ENCODE data around the gene RBP7. TPM values are rescaled to one million over a fixed set of nuclear protein-coding genes. Genes with fewer than 3 reads are reported as not detected.
A peak's percentile ranks its signal among the peaks of the same experiment; 100 is the strongest.
"Not testable (repeated sequence)": the region's sequence is repeated elsewhere in the genome, so short reads cannot be mapped to it uniquely, and the experiment has no call there.

The RBP7 gene
- total RNA-seq, 4 donors from 2014 or later = 2.5 to 47.1 (median 35.1) TPM

DNA sequence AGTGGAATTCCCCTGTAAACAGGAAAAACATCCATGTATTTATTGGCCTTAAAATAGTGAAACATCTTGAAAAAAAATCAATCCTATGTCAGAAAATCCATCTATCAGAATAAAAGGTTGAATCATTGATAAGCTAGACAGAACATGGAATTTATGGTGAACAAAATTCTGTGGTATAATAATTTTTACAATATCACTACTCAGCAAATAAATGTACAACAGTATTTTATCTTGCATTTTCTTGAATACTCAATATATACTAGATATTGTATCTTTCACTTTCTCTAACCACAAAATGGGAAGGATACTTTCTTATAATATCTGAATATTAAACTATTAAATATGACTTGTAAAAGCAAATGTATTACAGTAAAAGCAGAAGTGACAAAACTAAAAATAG lies 30.0 kb downstream of the RBP7 start:
- no peak for DNase-seq
- H3K36me3 ChIP-seq = no peaks in the 10 kb centered on the region
- H3K27me3 ChIP-seq = no peaks in the 10 kb centered on the region
- no peak overlapping the region for H3K27ac ChIP-seq
- no peaks in the 10 kb centered on the region for H3K4me1 ChIP-seq
- no peak for TF ChIP-seq POLR2A (IDR thresholded peaks at IDR 0.05)
- TF ChIP-seq, protein P1, sequence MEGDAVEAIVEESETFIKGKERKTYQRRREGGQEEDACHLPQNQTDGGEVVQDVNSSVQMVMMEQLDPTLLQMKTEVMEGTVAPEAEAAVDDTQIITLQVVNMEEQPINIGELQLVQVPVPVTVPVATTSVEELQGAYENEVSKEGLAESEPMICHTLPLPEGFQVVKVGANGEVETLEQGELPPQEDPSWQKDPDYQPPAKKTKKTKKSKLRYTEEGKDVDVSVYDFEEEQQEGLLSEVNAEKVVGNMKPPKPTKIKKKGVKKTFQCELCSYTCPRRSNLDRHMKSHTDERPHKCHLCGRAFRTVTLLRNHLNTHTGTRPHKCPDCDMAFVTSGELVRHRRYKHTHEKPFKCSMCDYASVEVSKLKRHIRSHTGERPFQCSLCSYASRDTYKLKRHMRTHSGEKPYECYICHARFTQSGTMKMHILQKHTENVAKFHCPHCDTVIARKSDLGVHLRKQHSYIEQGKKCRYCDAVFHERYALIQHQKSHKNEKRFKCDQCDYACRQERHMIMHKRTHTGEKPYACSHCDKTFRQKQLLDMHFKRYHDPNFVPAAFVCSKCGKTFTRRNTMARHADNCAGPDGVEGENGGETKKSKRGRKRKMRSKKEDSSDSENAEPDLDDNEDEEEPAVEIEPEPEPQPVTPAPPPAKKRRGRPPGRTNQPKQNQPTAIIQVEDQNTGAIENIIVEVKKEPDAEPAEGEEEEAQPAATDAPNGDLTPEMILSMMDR (IDR thresholded peaks at IDR 0.05) = no peak
- no peaks in the 10 kb centered on the region for H3K9me3 ChIP-seq
- intact Hi-C loops (cut with DNase I; ENCODE audit: low total_unique reads) = no loop called here
- H3K4me3 ChIP-seq = no peak overlapping the region

DNA sequence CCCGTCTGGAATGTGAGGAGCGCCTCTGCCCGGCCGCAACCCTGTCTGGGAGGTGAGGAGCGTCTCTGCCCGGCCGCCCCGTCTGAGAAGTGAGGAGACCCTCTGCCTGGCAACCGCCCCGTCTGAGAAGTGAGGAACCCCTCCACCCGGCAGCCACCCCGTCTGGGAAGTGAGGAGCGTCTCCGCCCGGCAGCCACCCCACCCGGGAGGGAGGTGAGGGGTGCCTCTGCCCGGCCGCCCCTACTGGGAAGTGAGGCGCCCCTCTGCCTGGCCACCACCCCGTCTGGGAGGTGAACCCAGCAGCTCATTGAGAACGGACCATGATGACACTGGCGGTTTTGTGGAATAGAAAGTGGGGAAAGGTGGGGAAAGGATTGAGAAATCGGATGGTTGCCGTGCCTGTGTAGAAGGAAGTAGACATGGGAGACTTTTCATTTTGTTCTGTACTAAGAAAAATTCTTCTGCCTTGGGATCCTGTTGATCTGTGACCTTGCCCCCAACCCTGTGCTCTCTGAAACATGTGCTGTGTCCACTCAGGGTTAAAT lies 32.0 kb downstream of the RBP7 start:
- H3K36me3 ChIP-seq; H3K4me3 ChIP-seq; H3K9me3 ChIP-seq; DNase-seq; H3K27ac ChIP-seq; H3K4me1 ChIP-seq; intact Hi-C loops (cut with DNase I; ENCODE audit: low total_unique reads); H3K27me3 ChIP-seq: not testable (repeated sequence)

DNA sequence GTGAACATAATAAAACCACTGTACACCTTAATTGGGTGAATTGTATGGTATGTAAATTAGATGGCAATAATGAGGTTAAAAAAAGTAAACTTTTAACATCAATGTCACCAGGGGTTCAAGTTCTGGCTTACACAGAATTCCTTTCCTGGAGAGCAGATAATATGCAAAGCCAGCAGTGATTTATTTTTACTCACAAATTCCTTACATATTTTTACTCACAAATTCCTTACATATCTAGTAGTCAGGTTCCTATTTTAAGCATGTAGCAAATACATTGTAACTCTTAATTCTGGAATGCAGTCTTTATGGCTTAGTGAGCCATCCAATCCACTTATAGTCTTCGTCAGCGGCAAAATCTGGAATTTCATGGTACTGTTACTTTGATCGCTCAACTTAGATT lies 34.4 kb downstream of the RBP7 start:
- intact Hi-C loops (cut with DNase I; ENCODE audit: low total_unique reads) = no loop called here
- Histone ChIP-seq H3K4me3 (no peak overlapping the region), H3K36me3 (no peaks in the 10 kb centered on the region), H3K9me3 (no peaks in the 10 kb centered on the region), H3K4me1 (no peaks in the 10 kb centered on the region), H3K27me3 (no peaks in the 10 kb centered on the region), H3K27ac (no peak overlapping the region)
- DNase-seq = no peak
- TF ChIP-seq, protein P1 (IDR thresholded peaks at IDR 0.05) = no peak
- no peak for TF ChIP-seq POLR2A (IDR thresholded peaks at IDR 0.05)

DNA sequence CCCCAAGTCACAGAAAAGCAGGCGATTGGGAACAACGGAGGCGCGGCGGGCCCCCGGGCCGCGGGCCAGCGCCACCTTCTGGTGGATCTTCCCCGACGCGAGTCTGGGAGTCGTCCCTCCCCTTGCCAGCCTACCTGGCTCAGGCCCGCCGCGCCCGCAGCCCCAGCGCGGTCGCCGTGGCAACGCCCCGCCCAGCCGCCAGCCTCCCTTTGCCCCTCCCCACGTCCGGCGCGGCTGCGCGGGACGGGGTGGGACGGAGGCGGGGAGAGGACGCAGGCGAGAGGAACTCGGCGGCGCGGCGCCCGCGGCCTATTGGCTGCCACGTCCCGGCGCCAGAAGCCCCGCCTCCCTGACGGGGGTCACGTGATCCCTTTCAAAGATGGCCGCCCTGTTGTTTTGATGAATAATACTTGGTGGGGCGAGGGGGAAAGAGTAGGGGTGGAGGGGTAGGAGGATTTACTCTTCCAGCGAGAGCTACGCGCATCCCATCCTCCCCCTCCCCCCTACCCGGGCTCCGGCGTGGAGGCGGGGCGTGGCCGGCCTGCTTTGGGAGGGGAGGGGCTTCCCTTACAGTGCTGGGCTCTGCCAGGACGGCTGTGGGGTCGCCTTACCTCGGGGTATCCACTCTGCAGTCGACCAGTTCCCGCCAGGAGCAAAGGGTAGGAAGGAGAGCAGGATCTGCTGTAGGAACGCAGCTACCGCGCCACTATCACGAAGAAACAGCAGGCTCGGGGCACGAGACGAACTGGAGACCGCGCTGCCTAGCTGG lies 35.7 kb downstream of the RBP7 start, which contains the start of gene UBE4B:
Gene UBE4B (plus strand): TSS at position 369 of the 769 bp plus-strand sequence. CDS start 713 bp downstream, outside the sequence.
- H3K4me3 ChIP-seq = peak within 1 kb of the TSS; percentile 84 to 95
- no peaks in the 10 kb centered on the region for H3K4me1 ChIP-seq
- TF ChIP-seq, protein P1 (IDR thresholded peaks at IDR 0.05) = peak; percentile 83 to 93 (median 87)
- TF ChIP-seq POLR2A (IDR thresholded peaks at IDR 0.05) = peak in 1 of 2 donors; percentile 55
- no peaks in the 10 kb centered on the region for H3K36me3 ChIP-seq
- no peaks in the 10 kb centered on the region for H3K9me3 ChIP-seq
- intact Hi-C loops (cut with DNase I; ENCODE audit: low total_unique reads) = no loop called here
- peak; percentile 97 to 98 for DNase-seq
- H3K27ac ChIP-seq = peak within 1 kb of the TSS; percentile 92 to 96
- H3K27me3 ChIP-seq = no peaks in the 10 kb centered on the region

- no peaks in the 10 kb centered on the region for H3K27me3 ChIP-seq
- no peaks in the 10 kb centered on the region for H3K4me1 ChIP-seq
- H3K36me3 ChIP-seq = no peaks in the 10 kb centered on the region
- intact Hi-C loops (cut with DNase I; ENCODE audit: low total_unique reads) = no loop called here
- TF ChIP-seq, protein P1 (IDR thresholded peaks at IDR 0.05) = peak in 1 of 4 experiments; percentile 23
- no peak for TF ChIP-seq POLR2A (IDR thresholded peaks at IDR 0.05)
- H3K27ac ChIP-seq = peak overlapping the region; percentile 92 to 96
- H3K9me3 ChIP-seq = no peaks in the 10 kb centered on the region
- no peak for DNase-seq
- peak overlapping the region; percentile 84 to 95 for H3K4me3 ChIP-seq
Measured at GRCh38 chr1:10033359-10033845, 36.4 kb downstream of the RBP7 start.

Measured in uterus (tissue), 4 donors.